HFFc6 (cell line): ENCODE results near the gene COL17A1. TPM values are rescaled to one million over a fixed set of nuclear protein-coding genes. Genes with fewer than 3 reads are reported as not detected.

Experiments used
- DNase-seq: peaks from one replicate; pipeline ENCODE4 v3.0.0-alpha.2; 2018
- H3K27ac Mint-ChIP-seq: 2 replicates; pipeline ENCODE4 v1.8.0; 2020; ENCODE audit warnings: mild to moderate bottlenecking, mixed read lengths
- H3K27me3 Mint-ChIP-seq: 2 replicates; pipeline ENCODE4 v1.8.0; 2021; ENCODE audit warnings: mild to moderate bottlenecking, moderate library complexity, mixed read lengths; ENCODE audit not compliant: insufficient read depth
- H3K36me3 Mint-ChIP-seq: 2 replicates; pipeline ENCODE4 v1.8.0; 2021; ENCODE audit warnings: low read depth, mixed read lengths
- H3K4me1 Mint-ChIP-seq: 2 replicates; pipeline ENCODE4 v1.8.0; 2020; ENCODE audit warnings: low read depth, mixed read lengths
- H3K4me3 Mint-ChIP-seq: 2 replicates; pipeline ENCODE4 v1.8.0; 2020; ENCODE audit warnings: mild to moderate bottlenecking, moderate library complexity, mixed read lengths
- H3K9me3 Mint-ChIP-seq: 2 replicates; pipeline ENCODE4 v1.8.0; 2020; ENCODE audit warnings: mild to moderate bottlenecking, mixed read lengths
- CTCF ChIP-seq: fragments of 200-600 bp; sonication (generic); IDR thresholded peaks from 2 replicates; pipeline ENCODE4 v1.5.0; 2021; ENCODE audit warnings: antibody characterized with exemption, mild to moderate bottlenecking
- total RNA-seq, 6 experiments: library from RNA; stranded (reverse); fragmentation: NEBNext Ultra II Directional; extraction: Animal tissue kit (Norgen Biotek cat#: 25700); gene quantifications; 2 replicates in 1 of 6; 3 replicates in 5 of 6; pipeline ENCODE4 v1.2.3, GENCODE V29; 2021

The COL17A1 gene
- total RNA-seq, 6 experiments from 2014 or later: 0.23 to 1.5 (median 0.66) TPM

- Mint-ChIP-seq H3K9me3 (peaks cover 19% of the 10 kb centered on the region), H3K4me1 (peaks cover 44% of the 10 kb centered on the region), H3K4me3 (no peak overlapping the region), H3K36me3 (peaks cover 13% of the 10 kb centered on the region), H3K27ac (peak overlapping the region; percentile 52; the same call in 1 of the 2 replicates), H3K27me3 (no peaks in the 10 kb centered on the region)
- no peak for TF ChIP-seq CTCF
- DNase-seq: peak; percentile 21
Observed at GRCh38 chr10:104098358-104098925, 12.8 kb upstream of the COL17A1 start.

DNA sequence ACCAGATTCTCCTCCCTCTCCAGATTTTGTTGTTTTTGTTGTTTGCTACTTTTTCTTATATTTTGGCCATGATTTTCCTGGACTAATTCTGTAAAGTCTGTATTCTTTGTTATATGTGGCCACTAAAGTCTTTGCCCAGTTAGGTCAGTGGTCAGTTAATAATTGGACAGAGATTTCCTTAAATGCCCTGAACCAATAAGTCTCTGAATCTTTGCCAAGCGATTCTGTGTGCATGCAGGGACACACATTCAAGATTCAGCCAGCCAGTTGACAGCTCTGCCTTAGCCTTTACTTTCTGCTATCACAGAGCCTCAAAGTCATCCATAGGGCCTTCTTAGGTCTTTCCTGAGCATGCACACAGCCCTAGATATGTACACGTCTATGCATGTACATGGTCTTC lies 11.0 kb upstream of the COL17A1 start:
- Mint-ChIP-seq H3K27ac (no peak overlapping the region), H3K36me3 (peaks cover 17% of the 10 kb centered on the region), H3K27me3 (no peaks in the 10 kb centered on the region), H3K9me3 (peaks cover 25% of the 10 kb centered on the region), H3K4me1 (peaks cover 37% of the 10 kb centered on the region), H3K4me3 (no peak overlapping the region)
- TF ChIP-seq CTCF: no peak
- DNase-seq: no peak

DNA sequence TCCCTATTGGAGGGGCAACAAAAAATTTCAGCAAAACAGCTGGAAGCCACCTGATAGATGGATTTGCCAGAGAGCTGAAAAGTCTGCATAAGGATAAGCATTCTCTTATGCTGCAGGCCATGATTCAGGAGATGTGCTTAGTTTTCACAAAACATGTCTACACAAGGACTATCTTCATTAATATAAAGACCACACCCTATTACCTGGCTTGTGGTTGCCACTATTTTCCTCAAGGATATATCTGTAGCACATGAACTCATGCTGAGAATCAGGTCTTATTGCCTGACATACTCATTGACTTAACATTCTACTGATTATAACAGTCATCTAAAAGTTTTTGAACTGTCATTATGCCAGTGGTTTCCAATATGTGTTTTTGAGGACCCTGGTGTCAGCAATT lies 7.1 kb upstream of the COL17A1 start:
- Mint-ChIP-seq H3K4me3 (no peak overlapping the region), H3K9me3 (peaks cover 33% of the 10 kb centered on the region)
- no peak for TF ChIP-seq CTCF

DNA sequence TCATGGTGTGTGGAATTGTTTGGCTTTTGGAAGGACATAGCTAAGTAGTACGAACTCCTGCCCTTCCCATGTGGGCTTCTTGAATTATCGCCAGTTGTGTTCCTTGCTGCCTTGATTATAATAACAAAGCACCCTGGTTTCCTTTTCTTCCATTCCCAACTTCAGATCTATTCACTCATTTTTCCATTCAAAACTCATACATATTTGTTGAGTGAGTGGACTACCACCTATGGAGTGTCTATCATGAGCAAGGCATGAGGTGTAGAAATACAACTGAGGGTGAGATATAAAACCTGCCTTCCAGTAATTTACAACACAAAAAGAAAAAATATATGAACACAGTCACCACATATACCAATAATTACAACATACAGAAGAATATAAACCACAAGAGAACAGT lies 4.9 kb upstream of the COL17A1 start:
- Mint-ChIP-seq H3K27ac (no peak overlapping the region), H3K9me3 (peaks cover 24% of the 10 kb centered on the region), H3K36me3 (peaks cover 21% of the 10 kb centered on the region), H3K4me3 (no peak overlapping the region), H3K4me1 (peaks cover 31% of the 10 kb centered on the region), H3K27me3 (no peaks in the 10 kb centered on the region; the same call in none of the 2 replicates)
- DNase-seq: no peak
- no peak for TF ChIP-seq CTCF

More for the DNA sequence above, 7.1 kb upstream of the COL17A1 start:
- no peak for DNase-seq
- peaks cover 28% of the 10 kb centered on the region for H3K36me3 Mint-ChIP-seq
- no peaks in the 10 kb centered on the region; the same call in none of the 2 replicates for H3K27me3 Mint-ChIP-seq
- peaks cover 26% of the 10 kb centered on the region for H3K4me1 Mint-ChIP-seq
- H3K27ac Mint-ChIP-seq: no peak overlapping the region

DNA sequence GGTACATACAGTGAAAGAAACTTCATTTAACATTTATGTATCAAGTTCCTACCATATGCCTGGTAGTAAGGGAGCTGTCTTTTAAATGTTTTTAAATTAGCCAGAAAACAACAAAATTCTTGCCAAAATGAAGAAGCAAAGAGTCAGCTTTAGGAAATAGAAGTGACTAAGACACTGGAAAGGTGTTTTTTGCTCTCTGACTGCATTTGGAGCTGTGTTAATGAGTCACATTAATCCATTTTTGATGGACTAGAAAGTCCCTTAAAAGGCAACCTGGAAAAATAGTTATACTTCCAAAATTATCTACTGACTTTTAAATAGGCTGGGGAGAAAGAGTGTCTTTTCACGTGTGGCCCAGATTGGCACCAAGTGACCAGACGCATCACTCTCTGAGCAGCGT lies 3.9 kb upstream of the COL17A1 start:
- no peaks in the 10 kb centered on the region; the same call in none of the 2 replicates for H3K27me3 Mint-ChIP-seq
- no peak for DNase-seq
- H3K36me3 Mint-ChIP-seq: peaks cover 21% of the 10 kb centered on the region
- TF ChIP-seq CTCF: no peak
- H3K9me3 Mint-ChIP-seq: peaks cover 21% of the 10 kb centered on the region
- peaks cover 31% of the 10 kb centered on the region for H3K4me1 Mint-ChIP-seq
- no peak overlapping the region for H3K4me3 Mint-ChIP-seq
- no peak overlapping the region for H3K27ac Mint-ChIP-seq

- Mint-ChIP-seq H3K4me1 (peaks cover 26% of the 10 kb centered on the region), H3K27ac (no peak overlapping the region), H3K36me3 (peaks cover 13% of the 10 kb centered on the region), H3K9me3 (peaks cover 12% of the 10 kb centered on the region), H3K27me3 (no peaks in the 10 kb centered on the region; the same call in none of the 2 replicates), H3K4me3 (no peak overlapping the region)
- TF ChIP-seq CTCF: no peak
- no peak for DNase-seq
Observed at GRCh38 chr10:104088239-104088638, 2.6 kb upstream of the COL17A1 start.
